K562 (cell line): ENCODE data around the gene MRPL41.

Source experiments
- BRF1 ChIP-seq: IDR thresholded peaks from 3 replicates; pipeline ENCODE4 v1.6.1; 2011; ENCODE audit warnings: borderline replicate concordance, mild to moderate bottlenecking; ENCODE audit not compliant: insufficient read length; ENCODE audit errors: extremely low read depth
- EGR1 ChIP-seq: fragments of 450-650 bp; conservative IDR thresholded peaks from 2 replicates; pipeline ENCODE4 v1.6.1; 2017; ENCODE audit warnings: mild to moderate bottlenecking
- SRF ChIP-seq, 2 experiments: fragments of 250-450, 450-650 bp in 1 of 2; sonication (Bioruptor Pico) in 1 of 2; sonication (generic) in 1 of 2; formaldehyde crosslinking; IDR thresholded peaks; 2 replicates each; pipeline versions ENCODE4 v1.5.0 to v1.5.1; 2020 to 2022; ENCODE audit warnings: mild to moderate bottlenecking in 1 of 2, missing genetic modification reagents in 1 of 2
- TF ChIP-seq, protein P1 (sequence below): IDR thresholded peaks from 3 replicates; pipeline ENCODE4 v1.6.1; 2011; ENCODE audit warnings: borderline replicate concordance, mild to moderate bottlenecking; ENCODE audit not compliant: insufficient read length, insufficient read depth

GRCh38 chr9:137581361-137582285, 29.9 kb downstream of the MRPL41 start:
- TF ChIP-seq, protein P1, sequence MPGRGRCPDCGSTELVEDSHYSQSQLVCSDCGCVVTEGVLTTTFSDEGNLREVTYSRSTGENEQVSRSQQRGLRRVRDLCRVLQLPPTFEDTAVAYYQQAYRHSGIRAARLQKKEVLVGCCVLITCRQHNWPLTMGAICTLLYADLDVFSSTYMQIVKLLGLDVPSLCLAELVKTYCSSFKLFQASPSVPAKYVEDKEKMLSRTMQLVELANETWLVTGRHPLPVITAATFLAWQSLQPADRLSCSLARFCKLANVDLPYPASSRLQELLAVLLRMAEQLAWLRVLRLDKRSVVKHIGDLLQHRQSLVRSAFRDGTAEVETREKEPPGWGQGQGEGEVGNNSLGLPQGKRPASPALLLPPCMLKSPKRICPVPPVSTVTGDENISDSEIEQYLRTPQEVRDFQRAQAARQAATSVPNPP = no peak
- no peak for TF ChIP-seq EGR1
- TF ChIP-seq BRF1 = no peak
- no peak for TF ChIP-seq SRF (CRISPR knock-in tag; IDR thresholded peaks at IDR 0.05)
